Umbilical cord (tissue), 2 donors: ENCODE data around the gene LPAR3. TPM values are rescaled to one million over a fixed set of nuclear protein-coding genes. Genes with fewer than 3 reads are reported as not detected.

Source experiments
- DNase-seq: peaks from one replicate; pipeline ENCODE4 v3.0.0-alpha.2; 2015; ENCODE audit warnings: low spot score
- total RNA-seq: library from RNA; depleted of rRNA; stranded (reverse); fragments of >200 nt; gene quantifications from one replicate; pipeline ENCODE4 v1.2.3, GENCODE V29; 2014; ENCODE audit warnings: low replicate concordance; ENCODE audit not compliant: insufficient read depth

LPAR3 gene
- total RNA-seq, 1 donor from 2014 or later, result 3.9 TPM

DNA sequence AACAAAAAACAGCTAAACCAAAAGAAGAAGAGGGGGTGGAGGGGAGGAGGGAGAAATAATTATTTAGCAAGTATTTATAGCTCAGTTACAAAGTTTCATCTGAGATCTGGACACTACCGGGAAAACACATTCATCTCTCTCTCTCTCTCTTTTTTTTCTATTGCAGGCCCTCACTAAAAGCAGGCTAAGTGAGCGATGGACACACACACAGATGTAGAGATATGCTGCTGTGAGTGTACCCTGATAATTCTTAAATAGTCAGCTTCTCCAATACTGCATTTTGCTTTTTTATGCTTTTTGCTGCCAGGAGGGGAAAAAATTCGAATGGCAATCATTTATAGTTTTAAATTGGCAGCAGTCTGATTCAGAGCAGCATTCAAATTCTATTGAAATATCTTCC is 65.0 kb downstream of the LPAR3 start:
- DNase-seq, result no peak

DNA sequence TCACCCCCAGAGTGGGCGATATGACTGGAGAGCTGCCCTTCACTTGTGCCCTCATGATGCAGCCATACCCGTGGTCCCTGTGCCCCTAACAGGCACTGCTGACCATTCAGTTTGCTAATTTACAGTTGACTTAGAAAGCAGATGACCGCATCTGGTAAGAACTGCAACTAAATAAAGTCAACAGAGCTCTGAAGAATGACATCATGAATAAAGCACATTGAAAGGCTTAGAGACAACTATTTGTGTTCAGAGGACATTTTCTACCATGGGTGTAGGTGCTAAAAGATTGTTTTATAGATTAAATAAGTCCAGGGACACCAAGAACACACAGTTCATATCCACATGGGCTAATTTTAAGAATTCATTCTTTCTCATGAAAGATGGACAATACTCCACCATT is 65.5 kb downstream of the LPAR3 start:
- DNase-seq, result no peak

DNA sequence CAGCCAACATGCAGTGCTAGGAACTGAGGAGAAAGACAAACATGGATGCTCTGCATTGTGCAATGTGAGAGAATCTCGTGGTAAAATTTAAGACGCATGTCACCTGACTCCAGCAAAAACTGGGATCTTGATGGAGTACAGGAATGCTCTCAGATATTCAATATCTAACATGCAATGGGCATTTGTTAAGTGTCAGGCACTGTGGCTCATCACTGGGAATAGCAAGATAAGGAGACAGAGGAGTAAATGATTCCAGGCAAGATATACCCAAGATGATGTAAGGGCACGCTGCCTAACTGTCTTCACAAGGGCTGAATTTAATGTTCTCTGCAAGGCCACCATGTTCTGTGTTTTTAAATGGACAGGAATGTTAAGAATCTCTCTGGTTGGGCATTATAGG is 67.8 kb downstream of the LPAR3 start:
- no peak for DNase-seq

DNA sequence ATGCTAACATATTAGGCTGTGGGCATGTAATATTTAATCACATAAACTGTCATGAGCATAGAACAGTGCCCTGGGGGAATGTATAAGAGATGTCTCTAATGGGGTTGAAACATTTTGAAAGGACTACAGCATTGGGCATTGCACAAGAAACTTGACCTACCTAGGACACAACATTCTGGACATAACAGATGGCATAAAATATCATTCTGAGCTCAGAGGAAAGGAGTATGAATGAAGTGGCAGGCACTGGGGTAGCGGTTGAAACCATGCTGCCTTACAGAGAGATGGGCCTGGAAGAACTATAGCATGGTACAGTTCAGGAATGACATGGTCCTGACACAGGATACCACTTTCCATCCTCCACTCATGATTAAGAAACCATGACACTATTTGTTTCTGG is 69.0 kb downstream of the LPAR3 start:
- DNase-seq, result no peak

DNA sequence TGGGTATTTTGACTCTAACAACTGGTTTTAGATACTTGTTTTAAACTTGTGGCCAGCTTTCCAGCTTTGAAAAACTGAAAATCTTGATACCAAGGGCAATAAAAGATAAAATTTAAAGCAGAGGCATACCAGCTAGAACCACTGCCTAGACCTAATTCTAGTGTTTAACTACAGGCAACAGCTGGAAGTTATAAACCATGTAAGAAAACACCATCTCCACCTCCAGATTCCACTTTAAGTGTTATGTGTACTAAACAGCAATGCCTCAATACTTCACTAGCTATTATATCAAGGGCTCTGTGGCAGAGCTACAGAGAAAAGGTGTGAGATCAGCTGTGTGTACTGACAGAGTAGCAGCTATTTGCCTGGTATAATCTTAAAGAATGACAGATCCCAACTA is 69.5 kb downstream of the LPAR3 start:
- peak; percentile 37 for DNase-seq

DNA sequence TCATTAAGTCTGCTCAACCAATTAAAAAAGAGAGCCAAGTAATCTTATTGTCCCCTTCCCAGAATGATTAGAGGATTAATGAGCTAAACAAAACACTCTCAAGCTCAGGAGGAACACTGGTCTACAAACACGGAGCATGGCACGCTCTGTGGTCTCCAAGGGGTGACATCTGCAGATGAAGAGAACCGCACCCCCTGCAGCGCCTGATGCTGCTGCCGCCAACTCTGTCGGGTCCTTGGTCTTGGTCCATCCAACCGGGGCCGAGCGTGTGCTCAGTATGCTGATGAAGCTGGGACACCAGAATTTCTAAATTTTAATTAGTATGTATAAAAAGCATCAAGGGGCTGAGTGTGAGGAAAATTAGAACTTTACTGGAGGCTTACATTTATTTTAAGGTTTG is 82.7 kb downstream of the LPAR3 start:
- no peak for DNase-seq

DNA sequence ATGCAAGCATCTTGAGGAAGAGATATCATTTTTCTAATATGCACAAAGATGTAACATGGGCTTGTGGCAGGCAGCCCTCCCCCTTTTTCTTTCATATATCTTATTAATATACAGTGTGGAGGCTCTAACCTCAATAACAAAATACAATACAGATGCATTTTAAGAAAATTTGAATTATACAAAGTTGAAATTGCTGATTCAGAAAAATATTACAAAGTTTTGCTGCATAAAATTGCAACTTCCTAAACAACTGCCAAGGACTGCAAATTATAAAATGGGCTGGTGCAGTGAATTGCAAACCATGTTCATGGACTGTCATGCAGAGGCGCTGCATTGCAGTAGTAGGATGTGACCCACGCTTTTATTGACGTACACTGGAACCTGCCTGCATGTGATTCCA is 84.0 kb downstream of the LPAR3 start:
- DNase-seq, result no peak

DNA sequence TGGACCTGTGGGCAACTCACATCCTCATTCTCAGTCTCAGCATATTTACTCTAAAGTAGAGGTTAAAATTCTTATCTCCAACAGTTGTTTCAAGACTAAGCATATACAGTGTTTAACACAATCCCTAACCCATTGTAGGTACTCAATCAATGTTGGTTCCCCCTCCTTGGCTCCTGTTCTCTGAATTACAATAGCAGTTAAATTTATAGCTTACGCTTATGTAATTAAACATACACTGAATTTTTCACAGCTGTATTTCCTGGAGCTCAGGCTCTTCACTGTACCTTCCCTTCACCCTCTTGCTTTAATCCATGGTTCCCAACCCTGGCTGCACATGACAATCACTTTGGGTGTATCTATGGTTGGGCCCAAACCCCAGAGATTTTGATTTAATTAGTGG is 89.4 kb downstream of the LPAR3 start:
- no peak for DNase-seq

DNA sequence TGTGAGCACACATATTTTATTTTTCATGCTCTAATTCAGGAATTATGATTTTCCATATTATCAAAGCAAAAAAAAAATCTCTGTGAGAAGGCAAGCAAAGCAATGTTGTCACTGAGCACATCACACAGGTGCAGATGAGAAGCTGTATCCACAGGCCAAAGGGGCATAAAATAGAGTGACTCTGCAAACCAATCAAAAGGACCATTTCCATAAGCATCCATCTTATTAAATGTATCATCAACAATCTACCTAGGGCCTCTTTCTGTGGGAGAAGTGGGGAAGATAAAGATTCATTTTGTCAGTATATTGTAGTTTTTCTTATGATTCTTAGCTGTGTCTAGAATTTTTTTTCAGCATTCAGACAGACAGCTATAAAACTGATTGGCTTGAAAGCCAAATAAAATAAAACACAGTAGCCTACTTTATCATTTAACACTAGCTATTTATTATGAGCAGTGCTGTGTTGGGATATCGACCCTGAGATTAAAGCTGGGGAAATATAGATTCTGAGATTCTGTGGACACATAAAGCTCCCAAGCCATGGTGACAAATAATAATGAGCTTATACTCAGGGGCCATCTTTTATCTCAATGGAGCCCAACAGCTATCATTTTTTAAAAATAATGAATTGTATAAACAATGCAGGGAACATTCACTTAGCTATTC is 90.3 kb downstream of the LPAR3 start:
- no peak for DNase-seq

DNA sequence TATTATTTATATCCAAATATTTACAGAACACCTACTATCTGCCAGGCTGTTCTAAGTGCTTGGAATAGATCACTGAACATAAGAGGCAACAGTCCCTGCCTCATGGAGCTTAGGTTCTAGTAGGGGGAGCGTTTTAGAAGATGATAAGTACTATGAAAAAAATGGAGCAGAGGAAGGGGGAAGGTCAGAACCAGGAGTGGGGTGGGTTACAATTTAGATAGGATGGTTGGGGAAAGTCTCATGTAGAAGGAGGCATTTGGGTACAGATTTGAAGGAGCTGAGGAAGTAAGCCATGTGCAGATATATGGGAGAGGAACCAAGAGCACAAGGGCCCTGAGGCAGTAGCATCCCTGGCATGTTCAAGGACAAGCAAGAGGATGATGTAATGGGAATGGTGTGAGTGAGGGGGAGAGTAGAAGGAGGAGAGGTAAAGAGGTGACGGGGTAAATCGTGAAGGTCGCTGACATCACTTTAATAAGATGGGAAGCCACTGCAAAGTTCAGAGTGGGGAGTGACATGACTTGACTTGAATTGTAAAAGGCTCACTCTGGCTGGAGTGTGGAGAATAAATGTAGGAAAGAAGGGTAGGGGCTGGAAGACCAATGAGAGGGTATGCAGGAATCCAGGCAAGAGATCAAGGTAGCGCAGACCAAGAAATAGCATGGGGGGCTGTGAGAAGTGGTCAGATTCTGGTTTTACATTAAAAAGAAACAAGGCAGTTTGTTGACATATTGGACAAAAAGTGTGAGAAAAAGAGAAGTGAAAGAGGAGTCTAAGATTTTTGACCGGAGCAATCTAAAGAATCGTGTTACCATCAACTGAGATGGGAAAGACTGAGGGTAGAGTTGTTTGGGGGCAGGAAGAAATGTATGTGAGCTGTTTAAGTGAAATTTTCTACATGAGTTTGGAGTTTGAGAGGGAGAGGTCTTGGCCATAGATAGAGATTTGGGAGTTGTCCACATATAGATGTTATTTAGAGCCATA is 92.6 kb downstream of the LPAR3 start:
- DNase-seq, result no peak

DNA sequence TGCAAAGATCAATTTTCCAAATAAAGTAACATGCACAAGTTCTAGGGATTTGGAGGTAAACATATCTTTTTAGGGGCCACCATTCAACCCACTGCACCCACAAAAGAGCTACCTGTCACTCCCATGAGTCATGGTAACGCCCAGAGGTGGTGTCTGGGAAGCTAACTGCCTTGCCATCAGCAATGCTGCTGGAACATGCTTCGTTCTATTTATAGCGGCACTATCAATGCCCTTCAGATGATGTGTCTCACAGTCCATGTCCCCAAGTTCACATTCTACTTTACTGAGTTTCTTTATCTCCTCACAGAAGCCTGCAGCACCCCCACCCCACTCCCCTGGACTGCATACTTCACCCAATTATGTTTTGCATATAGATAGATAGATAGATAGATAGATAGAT is 95.4 kb downstream of the LPAR3 start:
- DNase-seq, result no peak

DNA sequence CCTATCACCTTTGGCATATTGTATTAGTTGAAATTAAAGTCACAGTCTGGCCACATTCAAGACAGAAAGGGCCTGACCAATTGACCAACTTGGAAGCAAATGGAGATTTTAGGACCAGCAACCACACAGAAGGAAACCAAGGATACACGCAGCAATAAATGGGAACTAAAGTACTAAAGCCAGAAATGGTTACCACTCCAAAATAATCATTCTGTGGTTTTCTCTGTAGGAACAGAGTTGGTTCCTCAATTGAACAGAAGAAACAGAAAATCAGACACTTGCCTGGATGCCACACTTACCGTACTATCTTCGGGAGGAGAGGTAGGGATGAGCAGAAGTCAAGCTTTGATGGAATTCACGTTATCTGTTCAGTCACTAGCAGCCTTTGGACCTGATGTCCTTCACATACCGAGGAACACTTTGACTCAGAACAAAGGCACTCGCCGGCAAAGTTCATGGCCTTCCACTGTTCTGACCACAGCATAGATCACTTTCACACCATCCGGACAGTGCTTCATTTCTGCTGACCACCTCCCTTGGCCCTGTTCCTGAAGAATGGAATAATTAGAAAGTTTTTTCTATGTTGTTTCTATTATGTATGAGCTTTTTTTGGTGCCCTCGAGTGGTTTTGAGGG is 96.9 kb downstream of the LPAR3 start:
- no peak for DNase-seq

DNA sequence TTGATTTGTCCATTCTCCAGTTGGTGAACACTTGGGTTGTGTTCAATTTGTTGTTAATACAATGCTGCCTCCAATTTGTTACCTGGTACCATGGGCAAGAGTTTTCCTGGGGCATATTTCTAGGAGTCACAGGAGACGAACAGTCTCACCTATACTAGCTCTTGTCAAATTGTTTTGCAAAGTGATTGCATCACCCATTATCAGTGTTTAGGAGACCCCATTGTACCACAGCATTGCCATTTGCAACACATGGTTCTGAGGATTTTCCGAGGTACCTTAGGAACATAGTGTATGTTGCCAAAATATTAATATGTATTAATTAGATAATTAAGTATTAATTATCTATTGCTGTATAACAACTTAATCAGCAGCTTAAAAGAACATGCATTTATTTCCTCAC is 97.8 kb downstream of the LPAR3 start:
- DNase-seq, result no peak

DNA sequence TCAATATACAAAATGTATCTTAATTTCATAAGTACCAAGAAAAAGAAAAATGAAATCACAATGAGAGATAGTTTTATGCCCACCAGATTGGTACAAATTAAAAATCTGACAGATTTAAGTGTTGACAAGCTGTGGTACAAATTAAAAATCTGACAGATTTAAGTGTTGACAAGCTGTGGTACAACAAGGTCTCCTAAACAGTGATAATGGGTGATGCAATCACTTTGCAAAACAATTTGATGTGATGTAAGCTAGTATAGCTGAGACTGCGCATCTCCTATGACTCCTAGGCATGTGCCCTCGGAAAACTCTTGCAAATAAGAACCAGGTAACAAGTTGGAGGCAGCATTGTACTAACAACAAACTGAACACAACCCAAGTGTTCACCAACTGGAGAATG is 100.6 kb downstream of the LPAR3 start:
- no peak for DNase-seq

DNA sequence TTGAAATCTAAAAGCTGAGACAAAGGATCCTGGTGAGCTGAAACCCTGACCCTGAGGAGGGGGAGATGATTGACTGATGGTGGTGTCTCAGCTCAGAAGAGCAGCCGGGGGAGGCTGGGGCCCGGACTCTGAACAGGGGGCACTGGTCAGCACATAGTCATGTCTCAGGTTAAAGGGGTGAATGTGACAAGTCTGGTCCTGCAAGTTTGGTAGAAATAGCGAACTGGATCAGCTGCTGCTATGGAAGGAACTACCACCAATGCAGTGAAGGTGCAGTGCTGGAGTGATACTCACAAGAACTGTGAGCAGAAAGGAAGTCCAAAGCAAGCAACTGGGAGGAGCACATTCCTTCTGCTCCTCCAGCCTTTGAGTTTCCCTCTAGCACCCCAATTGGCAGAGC is 104.0 kb downstream of the LPAR3 start:
- no peak for DNase-seq

DNA sequence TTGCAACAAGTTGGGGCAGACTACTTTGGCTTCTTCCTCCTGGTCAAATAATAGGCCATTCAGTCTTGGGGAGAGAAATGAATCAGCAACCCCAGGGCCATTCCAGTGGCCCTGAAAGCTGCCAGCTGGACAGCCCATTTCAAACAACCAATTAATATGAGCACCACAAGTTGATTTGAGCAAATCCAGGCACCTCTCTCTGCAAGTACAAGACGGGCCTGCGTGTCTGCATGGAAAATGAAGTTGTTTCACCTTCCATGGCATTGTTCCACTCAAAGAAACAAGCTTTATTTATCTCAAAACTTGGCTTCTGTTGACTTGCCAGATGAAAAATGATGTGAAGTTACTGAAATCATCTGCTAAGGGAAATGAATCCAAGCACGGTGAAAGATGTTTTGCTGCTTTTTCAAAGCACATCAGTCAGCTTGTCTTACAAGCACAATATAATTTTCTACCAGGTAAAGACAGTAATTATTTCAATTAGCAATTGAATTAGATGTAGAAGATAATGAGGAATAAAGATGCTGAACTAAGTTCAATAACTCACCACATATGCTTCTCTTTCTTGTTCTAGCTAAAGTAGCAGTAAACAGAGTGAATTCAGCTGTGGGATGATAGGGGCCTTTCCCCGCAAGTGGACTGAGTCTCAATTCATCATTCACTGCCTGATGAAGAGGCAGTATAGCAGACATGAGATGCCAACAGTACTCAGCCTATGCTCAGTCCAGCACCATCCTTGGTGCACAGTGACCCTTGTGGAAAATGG is 107.6 kb downstream of the LPAR3 start:
- DNase-seq, result no peak

DNA sequence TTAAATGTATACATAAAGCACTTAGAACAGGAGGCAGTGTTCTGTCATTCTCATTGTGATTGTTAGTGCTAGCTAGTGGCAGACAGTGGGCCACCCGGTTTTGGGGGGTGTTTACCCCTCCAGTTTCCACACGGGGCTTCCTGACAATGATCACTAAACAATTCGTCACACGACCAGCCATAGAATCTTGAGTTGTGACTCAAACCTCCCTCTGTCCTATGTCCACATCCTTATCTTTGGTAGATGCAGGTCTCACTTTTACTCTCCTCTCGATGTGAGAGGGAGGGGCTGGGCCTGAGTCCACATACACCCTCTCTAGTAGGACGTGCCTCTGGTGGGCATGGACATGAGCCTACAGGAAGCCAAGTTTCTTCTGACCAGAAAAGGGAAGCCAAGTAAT is 110.1 kb downstream of the LPAR3 start:
- DNase-seq, result no peak

DNA sequence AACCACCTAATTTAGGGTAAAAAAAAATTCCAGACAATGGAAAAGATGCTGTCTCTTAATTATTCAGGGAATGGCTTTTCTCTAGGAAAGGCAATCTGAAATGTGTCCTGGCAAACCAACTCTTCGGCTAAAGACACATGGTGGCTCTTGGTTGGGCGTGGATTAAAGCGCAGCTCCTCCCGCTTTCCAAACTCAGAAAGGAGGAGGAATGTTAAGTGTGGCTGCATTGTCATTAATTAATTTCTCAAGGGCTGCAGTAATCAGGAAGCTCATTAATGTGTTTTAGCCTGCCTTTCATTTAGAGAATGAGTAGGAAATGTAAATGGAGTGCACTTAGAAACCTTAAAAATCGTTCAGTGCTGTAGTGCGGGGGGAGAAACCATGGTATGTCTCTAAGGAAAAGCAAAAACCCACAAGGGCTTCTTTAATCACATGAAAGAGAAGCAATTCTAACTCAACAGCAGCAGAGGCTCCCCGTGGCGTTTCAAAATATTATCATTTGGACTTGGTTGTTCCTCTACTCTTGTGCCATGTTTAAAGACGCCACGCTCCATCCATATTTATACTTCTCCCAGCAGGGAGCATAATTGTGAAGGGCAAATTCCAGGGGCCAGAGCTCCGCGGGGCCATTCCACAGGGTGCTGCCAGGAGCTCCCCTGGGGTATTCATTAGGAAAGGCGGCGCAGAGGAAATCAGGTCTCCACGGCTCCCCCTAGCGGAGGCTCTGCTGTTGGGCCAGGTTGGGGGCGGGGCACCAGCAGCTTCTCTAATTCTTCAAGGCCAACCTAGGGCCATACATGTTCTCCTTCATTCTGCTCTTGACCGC is 110.8 kb downstream of the LPAR3 start:
- no peak for DNase-seq

DNA sequence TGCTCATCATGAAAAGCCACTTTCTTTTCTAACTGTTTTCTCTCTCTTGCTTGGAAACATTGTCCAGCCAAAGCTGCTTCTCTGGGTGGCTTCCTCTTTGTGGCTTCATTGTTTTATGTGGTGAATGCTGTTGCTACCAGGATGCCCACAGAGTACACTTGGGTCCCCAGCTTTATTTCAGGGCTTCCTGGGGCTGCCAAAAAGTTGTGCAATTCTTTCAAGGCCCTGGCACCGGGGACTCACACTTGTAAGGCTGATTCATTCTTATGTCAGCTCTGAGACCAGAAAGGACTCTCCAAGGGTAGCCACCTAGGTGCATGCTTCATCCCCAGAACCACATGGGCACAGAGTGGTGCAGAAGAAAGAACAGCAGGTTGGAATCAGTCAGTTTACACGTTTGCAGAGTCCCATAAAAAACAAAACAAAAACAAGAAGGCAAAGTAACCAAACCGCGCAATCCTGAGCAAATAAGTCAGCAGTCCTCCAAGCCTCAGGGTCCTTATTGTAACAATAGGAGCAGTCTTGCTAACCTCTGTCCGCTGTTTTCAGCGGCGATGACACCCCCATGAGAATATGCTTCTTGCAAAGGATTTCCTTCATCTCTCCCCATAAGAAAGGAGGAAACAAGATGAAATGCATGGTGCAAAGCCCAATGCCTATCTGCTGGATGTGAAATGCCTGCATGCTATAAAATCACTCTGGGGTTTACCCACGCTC is 112.8 kb downstream of the LPAR3 start:
- DNase-seq, result no peak

DNA sequence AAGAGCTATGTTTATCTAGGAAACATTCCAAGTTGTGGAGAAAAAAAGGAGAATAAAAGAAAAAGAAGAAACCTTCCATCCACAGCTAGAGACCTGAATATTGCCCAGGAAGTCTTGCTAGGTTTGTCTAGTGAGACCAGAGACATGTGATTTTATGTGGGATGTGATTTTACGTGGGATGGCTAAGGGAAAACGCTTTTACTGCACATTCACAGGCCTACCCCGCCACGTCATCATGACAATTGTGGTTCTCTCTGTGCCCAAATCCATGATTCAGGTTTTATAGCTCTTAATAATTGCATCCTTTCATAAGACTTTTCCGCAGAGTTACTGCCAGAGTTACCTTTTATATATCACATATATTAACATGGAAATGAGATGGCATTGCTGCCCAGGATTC is 116.4 kb downstream of the LPAR3 start:
- DNase-seq, result no peak
